ENCODE data around the gene SIAH2. TPM values are rescaled to one million over a fixed set of nuclear protein-coding genes. Genes with fewer than 3 reads are reported as not detected.

SIAH2 gene
- total RNA-seq, 1 experiment from 2014 or later = 21.0 TPM

Other genes with a start within 250 kb of the SIAH2 start
- gene SERP1, start 216.7 kb downstream of the SIAH2 start, total RNA-seq (2014; rRNA removed) = 91.6 and 149 TPM in 2 replicates
- 87.3 and 120 TPM in 2 replicates for gene EIF2A, start 216.4 kb downstream of the SIAH2 start, total RNA-seq (2014; rRNA removed)
- gene SELENOT, start 159.8 kb downstream of the SIAH2 start, total RNA-seq (2014; rRNA removed) = 109 and 148 TPM in 2 replicates
- gene ERICH6, start 59.2 kb downstream of the SIAH2 start, total RNA-seq (2014; rRNA removed) = 0.11 and 0.38 TPM in 2 replicates
- not detected in 2 replicates for gene MINDY4B, start 142.3 kb upstream of the SIAH2 start, total RNA-seq (2014; rRNA removed)
- not detected in 2 replicates for gene CLRN1, start 209.6 kb upstream of the SIAH2 start, total RNA-seq (2014; rRNA removed)